GM12878 (cell line): ENCODE data around the gene ZNF526. TPM values are rescaled to one million over a fixed set of nuclear protein-coding genes. Genes with fewer than 3 reads are reported as not detected.

ENCODE experiments used
- CHD2 ChIP-seq: IDR thresholded peaks from 2 replicates; pipeline ENCODE4 v1.6.1; 2011; ENCODE audit warnings: low read depth, low read length, improper control_type of control experiment, borderline replicate concordance
- FOXK2 ChIP-seq: fragments of 450-650 bp; IDR thresholded peaks from 2 replicates; pipeline ENCODE4 v1.6.1; 2017; ENCODE audit warnings: mild to moderate bottlenecking, moderate library complexity
- IKZF2 ChIP-seq, 2 experiments: fragments of 450-650 bp; IDR thresholded peaks; 2 replicates each; pipeline ENCODE4 v1.6.1; 2017; ENCODE audit warnings: mild to moderate bottlenecking in 2 of 2, moderate library complexity in 2 of 2
- KAT2A ChIP-seq: conservative IDR thresholded peaks from 2 replicates; pipeline ENCODE4 v1.6.1; 2011; ENCODE audit warnings: low read depth, low read length; ENCODE audit not compliant: control insufficient read depth
- MEF2B ChIP-seq: fragments of 450-650 bp; IDR thresholded peaks from 2 replicates; pipeline ENCODE4 v1.6.1; 2018; ENCODE audit warnings: mild to moderate bottlenecking, moderate library complexity; ENCODE audit not compliant: partially characterized antibody, poor library complexity, severe bottlenecking
- RUNX3 ChIP-seq: IDR thresholded peaks from 2 replicates; pipeline ENCODE4 v1.6.1; 2012; ENCODE audit warnings: low read length, inconsistent platforms
- SIN3A ChIP-seq: IDR thresholded peaks from 2 replicates; pipeline ENCODE4 v1.6.1; 2012; ENCODE audit warnings: low read depth, low read length, improper control_type of control experiment
- SMAD5 ChIP-seq: IDR thresholded peaks from 2 replicates; pipeline ENCODE4 v1.6.1; 2016; ENCODE audit warnings: antibody characterized with exemption, low read depth
- SRF ChIP-seq, 2 experiments: IDR thresholded peaks; 2 replicates each; pipeline ENCODE4 v1.6.1; 2011; ENCODE audit warnings: low read depth in 2 of 2, low read length in 2 of 2, mild to moderate bottlenecking in 1 of 2, moderate library complexity in 1 of 2
- ZBTB4 ChIP-seq: fragments of 450-650 bp; formaldehyde crosslinking; IDR thresholded peaks from 2 replicates; pipeline ENCODE4 v1.4.0; 2022; ENCODE audit warnings: mild to moderate bottlenecking, moderate library complexity
- polyA plus RNA-seq, 11 experiments: library from polyadenylated mRNA; depleted of rRNA in 4 of 11; unstranded in 6 of 11; stranded (reverse) in 5 of 11; fragments of >200 nt; fragmentation: Nextera tagmentation in 4 of 11; fragmentation: Illumina TruSeq in 1 of 11; extraction: Ambion mirVana in 4 of 11; extraction: Trizol in 1 of 11; gene quantifications; 1 replicate in 1 of 11; 2 replicates in 10 of 11; pipeline versions ENCODE4 v1.2.1 to v1.2.3, GENCODE V29; 2011 to 2016; ENCODE audit warnings: inconsistent platforms in 2 of 11, missing spikeins in 2 of 11, low read depth in 1 of 11
- total RNA-seq, 4 experiments: library from RNA; depleted of rRNA in 3 of 4; stranded (reverse); fragments of >200 nt in 3 of 4; fragmentation: Illumina TruSeq in 1 of 4; extraction: Trizol in 1 of 4; gene quantifications; 2 replicates each; pipeline versions ENCODE4 v1.2.1 to v1.2.3, GENCODE V29; 2013 to 2021
- TF ChIP-seq, protein P1 (sequence below): IDR thresholded peaks from 2 replicates; pipeline ENCODE4 v1.6.1; 2011; ENCODE audit warnings: borderline replicate concordance, low read depth, mild to moderate bottlenecking, moderate library complexity, mixed read lengths, low read length; ENCODE audit not compliant: insufficient read depth; ENCODE audit errors: extremely low read length

Gene ZNF526
- total and polyA plus RNA-seq, 10 of the 15 experiments (the other 5 are each of a cell fraction or from before 2014, with no cell fraction given) = 1.8 to 18.3 (median 5.5) TPM

DNA sequence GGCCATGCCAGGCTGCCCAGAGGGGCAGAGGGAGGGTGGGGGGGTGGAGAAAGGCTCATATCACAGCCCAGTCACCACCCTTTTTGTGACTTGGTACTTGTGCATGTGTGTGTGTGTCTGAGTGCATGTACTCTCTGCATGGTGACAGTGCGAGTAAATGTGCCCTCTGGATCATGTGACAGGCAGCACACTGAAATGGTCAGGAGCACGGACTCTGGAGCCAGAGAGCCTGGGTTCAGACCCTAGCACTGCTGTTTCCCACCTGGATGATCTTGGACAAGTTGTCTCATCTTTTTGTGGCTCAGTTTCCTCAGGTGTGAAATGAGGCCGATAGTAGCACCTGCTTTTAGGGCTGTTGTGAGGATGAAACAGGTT is 50.9 kb downstream of the ZNF526 start (continued):
- TF ChIP-seq ZBTB4 (CRISPR knock-in tag) (no peak), SIN3A (no peak), IKZF2 (IDR thresholded peaks at IDR 0.05) (no peak), FOXK2 (no peak), SRF (IDR thresholded peaks at IDR 0.05; ENCODE audit: low read depth in 2 of 2, low read length in 2 of 2) (no peak), CHD2 (0 out of 2 replicates have a peak, but pooled peaks have one; percentile 0), MEF2B (no peak), SMAD5 (no peak), KAT2A (no peak), RUNX3 (no peak)
- TF ChIP-seq, protein P1, sequence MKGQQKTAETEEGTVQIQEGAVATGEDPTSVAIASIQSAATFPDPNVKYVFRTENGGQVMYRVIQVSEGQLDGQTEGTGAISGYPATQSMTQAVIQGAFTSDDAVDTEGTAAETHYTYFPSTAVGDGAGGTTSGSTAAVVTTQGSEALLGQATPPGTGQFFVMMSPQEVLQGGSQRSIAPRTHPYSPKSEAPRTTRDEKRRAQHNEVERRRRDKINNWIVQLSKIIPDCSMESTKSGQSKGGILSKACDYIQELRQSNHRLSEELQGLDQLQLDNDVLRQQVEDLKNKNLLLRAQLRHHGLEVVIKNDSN = peak; percentile 16
